Brain microvascular endothelial cell (primary cell): ENCODE results near the gene HOMER2.
"Not testable (repeated sequence)": the region's sequence is repeated elsewhere in the genome, so short reads cannot be mapped to it uniquely, and the experiment has no call there.

Experiments
- DNase-seq: peaks from one replicate; pipeline ENCODE4 v3.0.0-alpha.2; 2020
- H3K27ac ChIP-seq: fragments of 250-450 bp; sonication (Bioruptor Pico); 2 replicates; pipeline ENCODE4 v1.5.1; 2020; ENCODE audit warnings: mild to moderate bottlenecking, moderate library complexity
- H3K27me3 ChIP-seq: fragments of 250-450 bp; sonication (Bioruptor Pico); replicated peaks from 2 replicates; pipeline ENCODE4 v1.5.1; 2020; ENCODE audit warnings: mild to moderate bottlenecking
- H3K36me3 ChIP-seq: fragments of 250-450 bp; sonication (Bioruptor Pico); replicated peaks from 2 replicates; pipeline ENCODE4 v1.5.1; 2020; ENCODE audit warnings: mild to moderate bottlenecking
- H3K4me3 ChIP-seq: 2 replicates; pipeline ENCODE4 v1.5.1; 2011; ENCODE audit warnings: low read depth, mild to moderate bottlenecking, control low read depth, low read length, moderate library complexity
- in situ Hi-C: cut with HindIII; loops from 2 replicates; pipeline ENCODE4 v1.10.0; 2017; ENCODE audit warnings: low sequenced_read_pairs, low pct_ligation_motif_present
- TF ChIP-seq, protein P1 (sequence below): IDR thresholded peaks from 2 replicates; pipeline ENCODE4 v1.5.1; 2011; ENCODE audit warnings: low read depth, mild to moderate bottlenecking, moderate library complexity, low read length, control low read depth, inconsistent platforms; ENCODE audit errors: missing control alignments

The HOMER2 gene

GRCh38 chr15:82830427-82831173 lies 121.9 kb downstream of the HOMER2 start:
- Histone ChIP-seq H3K27ac (no peak overlapping the region), H3K27me3 (no peaks in the 10 kb centered on the region), H3K4me3 (no peak overlapping the region), H3K36me3 (peaks cover 74% of the 10 kb centered on the region)
- in situ Hi-C loops, result no loop called here
- TF ChIP-seq, protein P1, sequence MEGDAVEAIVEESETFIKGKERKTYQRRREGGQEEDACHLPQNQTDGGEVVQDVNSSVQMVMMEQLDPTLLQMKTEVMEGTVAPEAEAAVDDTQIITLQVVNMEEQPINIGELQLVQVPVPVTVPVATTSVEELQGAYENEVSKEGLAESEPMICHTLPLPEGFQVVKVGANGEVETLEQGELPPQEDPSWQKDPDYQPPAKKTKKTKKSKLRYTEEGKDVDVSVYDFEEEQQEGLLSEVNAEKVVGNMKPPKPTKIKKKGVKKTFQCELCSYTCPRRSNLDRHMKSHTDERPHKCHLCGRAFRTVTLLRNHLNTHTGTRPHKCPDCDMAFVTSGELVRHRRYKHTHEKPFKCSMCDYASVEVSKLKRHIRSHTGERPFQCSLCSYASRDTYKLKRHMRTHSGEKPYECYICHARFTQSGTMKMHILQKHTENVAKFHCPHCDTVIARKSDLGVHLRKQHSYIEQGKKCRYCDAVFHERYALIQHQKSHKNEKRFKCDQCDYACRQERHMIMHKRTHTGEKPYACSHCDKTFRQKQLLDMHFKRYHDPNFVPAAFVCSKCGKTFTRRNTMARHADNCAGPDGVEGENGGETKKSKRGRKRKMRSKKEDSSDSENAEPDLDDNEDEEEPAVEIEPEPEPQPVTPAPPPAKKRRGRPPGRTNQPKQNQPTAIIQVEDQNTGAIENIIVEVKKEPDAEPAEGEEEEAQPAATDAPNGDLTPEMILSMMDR, result no peak
- DNase-seq, result no peak

DNA sequence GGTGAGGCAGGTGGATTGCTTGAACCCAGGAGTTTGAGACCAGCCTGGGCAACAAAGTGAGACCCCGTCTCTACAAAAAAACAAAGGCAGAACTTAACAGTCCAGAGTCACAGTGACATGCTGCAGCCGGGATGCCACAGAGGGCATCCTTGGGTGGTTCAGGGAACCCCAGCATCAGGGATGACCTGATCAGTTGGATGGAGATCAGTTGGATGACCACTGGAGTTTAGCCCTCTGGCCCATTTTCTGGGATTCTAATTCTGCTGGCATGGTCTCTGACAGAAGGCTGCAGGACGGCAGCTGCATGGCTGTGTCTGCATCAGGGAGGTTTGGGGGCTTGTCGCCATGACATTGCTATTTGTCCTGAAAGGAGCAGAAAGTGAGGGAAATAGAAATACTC lies 123.3 kb downstream of the HOMER2 start:
- in situ Hi-C loops, result no loop called here
- no peak overlapping the region for H3K27ac ChIP-seq
- H3K4me3 ChIP-seq, result no peak overlapping the region
- H3K27me3 ChIP-seq, result no peaks in the 10 kb centered on the region
- no peak for DNase-seq
- TF ChIP-seq, protein P1, result no peak
- H3K36me3 ChIP-seq, result peaks cover 72% of the 10 kb centered on the region

- TF ChIP-seq, protein P1, result no peak
- Histone ChIP-seq H3K27ac (no peak overlapping the region), H3K4me3 (no peak overlapping the region), H3K36me3 (peaks cover 66% of the 10 kb centered on the region), H3K27me3 (no peaks in the 10 kb centered on the region)
- in situ Hi-C loops, result no loop called here
- no peak for DNase-seq
Observed at GRCh38 chr15:82828075-82828474, 124.4 kb downstream of the HOMER2 start.

GRCh38 chr15:82823049-82823448 lies 129.5 kb downstream of the HOMER2 start:
- Histone ChIP-seq H3K27me3 (no peaks in the 10 kb centered on the region), H3K27ac (no peak overlapping the region), H3K36me3 (peaks cover 54% of the 10 kb centered on the region), H3K4me3 (no peak overlapping the region)
- DNase-seq, result no peak
- TF ChIP-seq, protein P1, result no peak
- in situ Hi-C loops, result no loop called here

DNA sequence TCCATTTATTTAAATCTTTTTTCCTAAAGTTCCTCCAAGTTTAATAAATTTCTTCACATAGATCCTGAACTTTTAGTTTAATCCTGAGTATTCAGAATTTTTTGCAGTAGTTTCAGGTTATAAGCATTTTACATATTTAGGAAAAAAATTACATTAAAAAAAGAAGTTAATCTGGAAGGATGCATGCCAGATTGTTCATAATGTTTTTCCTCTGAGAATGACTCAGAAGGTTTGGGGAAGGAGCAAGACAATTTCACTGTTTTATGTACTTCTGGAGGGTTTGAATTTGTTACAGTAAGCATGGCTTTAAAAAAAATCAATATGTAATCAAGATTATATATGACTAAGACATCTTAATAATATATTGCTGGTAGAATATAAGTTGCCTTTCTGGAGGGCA lies 130.7 kb downstream of the HOMER2 start:
- peaks cover 45% of the 10 kb centered on the region for H3K36me3 ChIP-seq
- DNase-seq, H3K4me3 ChIP-seq, in situ Hi-C loops, H3K27me3 ChIP-seq: not testable (repeated sequence)
- peak overlapping the region; percentile 7 for H3K27ac ChIP-seq

DNA sequence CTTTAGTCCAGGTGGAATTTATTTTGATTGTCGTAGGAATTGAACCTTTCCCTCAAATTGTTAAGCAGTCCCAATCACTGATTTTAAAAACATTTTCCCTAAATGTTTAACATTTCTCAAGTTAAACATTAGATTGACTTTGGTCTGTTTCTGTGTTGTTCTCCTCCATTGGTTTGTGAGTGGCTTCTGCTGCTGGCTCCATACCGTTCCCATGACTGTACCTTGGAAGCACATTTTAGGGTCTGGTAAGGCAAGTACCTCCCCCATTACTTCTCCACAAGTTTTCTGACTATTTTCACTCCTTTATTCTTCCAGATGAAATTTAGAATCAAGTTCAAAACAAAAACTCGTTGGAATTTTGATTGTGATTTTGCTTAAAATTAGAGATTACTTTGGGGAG lies 131.1 kb downstream of the HOMER2 start:
- H3K27me3 ChIP-seq, H3K4me3 ChIP-seq, in situ Hi-C loops: not testable (repeated sequence)
- peaks cover 44% of the 10 kb centered on the region for H3K36me3 ChIP-seq
- H3K27ac ChIP-seq, result peak overlapping the region; percentile 7
- DNase-seq, result peak; percentile 33

DNA sequence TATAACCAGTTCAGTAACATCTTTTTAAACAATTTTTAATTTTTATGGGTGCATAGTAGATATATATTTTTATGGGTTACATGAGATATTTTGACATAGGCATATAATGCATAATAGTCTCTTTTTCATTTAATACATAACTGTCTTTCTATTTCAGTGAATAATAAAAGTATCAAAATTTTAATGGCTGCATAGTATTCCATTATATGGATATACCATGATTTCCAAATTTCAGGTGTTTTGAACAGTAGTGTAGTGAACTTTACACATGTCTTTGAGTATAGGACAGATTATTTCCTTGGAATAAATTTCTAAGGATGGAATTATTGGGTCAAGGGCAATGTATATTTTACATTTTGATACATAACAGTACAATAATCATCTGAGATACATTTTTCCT lies 132.4 kb downstream of the HOMER2 start:
- Histone ChIP-seq H3K27me3 (no peaks in the 10 kb centered on the region), H3K36me3 (peaks cover 39% of the 10 kb centered on the region), H3K4me3 (no peak overlapping the region), H3K27ac (no peak overlapping the region)
- in situ Hi-C loops, result no loop called here
- TF ChIP-seq, protein P1, result no peak
- no peak for DNase-seq
